H7 (cell line): ENCODE measurements around the gene IMPDH1. TPM values are rescaled to one million over a fixed set of nuclear protein-coding genes. Genes with fewer than 3 reads are reported as not detected.

Experiments used
- DNase-seq: peaks from one replicate; pipeline ENCODE4 v3.0.0; 2012
- H3K27me3 ChIP-seq: 2 replicates; pipeline ENCODE4 v1.6.0; 2011; ENCODE audit warnings: mild to moderate bottlenecking, low read length; ENCODE audit not compliant: control insufficient read depth, insufficient read depth
- H3K36me3 ChIP-seq: replicated peaks from 2 replicates; pipeline ENCODE4 v1.5.1; 2011; ENCODE audit warnings: low read length; ENCODE audit not compliant: control insufficient read depth, insufficient read depth
- H3K4me3 ChIP-seq: 2 replicates; pipeline ENCODE4 v1.5.1; 2011; ENCODE audit warnings: low read depth, mild to moderate bottlenecking, control low read depth, low read length, moderate library complexity; ENCODE audit not compliant: insufficient read depth
- total RNA-seq: library from RNA; depleted of rRNA; stranded (reverse); fragments of >200 nt; shearing (Covaris generic); gene quantifications from 2 replicates; pipeline ENCODE4 v1.2.3, GENCODE V29; 2014

Gene IMPDH1
- total RNA-seq, 1 experiment from 2014 or later: 45.7 TPM

DNA sequence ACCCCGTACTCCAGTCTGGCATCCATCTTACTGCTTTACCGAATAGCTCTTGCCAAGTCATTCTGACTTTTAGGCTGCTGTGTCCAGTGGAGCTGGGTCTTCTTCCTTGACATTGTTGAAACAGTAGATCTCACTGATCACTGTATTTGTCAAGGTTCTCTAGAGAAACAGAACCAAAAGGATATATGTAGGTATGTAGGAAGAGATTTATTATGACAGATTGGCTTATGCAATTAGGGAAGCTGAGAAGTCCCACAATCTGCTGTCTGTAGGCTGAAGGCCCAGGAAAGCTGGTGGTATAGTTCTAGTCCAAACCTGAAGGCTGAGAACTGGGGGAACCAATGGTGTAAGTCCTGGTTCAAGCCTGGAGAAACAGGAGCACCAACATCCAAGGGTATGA lies 36.2 kb downstream of the IMPDH1 start:
- Histone ChIP-seq H3K27me3 (no peaks in the 10 kb centered on the region; the same call in 1 of the 2 replicates), H3K4me3 (no peak overlapping the region), H3K36me3 (no peaks in the 10 kb centered on the region)
- no peak for DNase-seq

DNA sequence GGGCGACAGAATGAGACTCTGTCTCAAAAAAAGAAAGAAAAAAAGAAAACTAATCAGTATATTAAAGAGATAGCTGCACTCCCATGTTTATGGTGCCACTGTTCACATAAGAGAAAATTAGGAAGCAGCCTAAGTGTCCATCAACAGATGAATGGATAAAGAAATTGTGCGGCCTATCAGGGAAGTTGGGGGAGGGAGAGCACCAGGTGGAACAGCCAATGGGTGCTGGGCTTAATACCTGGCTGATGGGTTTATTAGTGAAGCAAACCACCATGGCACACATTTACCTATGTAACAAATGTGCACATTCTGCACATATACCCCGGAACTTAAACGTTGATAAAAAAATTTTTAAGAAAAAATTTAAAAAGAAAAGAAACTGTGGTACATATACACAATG lies 39.3 kb downstream of the IMPDH1 start:
- H3K4me3 ChIP-seq: no peak overlapping the region
- no peaks in the 10 kb centered on the region for H3K36me3 ChIP-seq
- peaks cover 12% of the 10 kb centered on the region for H3K27me3 ChIP-seq
- DNase-seq: no peak

DNA sequence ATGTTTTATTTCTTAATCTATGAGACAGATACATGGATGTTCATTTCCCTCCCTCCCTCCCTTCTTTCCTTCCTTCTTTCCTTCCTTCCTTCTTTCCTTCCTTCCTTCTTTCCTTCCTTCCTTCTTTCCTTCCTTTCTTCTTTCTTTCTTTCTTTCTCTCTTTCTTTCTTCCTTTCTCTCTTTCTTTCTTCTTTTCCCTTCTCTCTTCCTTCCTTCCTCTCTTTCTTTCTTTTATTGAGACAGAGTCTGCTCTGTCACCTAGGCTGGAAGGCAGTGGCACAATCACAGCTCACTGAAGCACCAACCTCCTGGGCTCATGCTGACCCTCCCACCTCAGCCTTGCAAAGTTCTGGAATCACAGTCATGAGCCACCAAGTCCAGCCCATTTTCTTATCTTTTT lies 42.8 kb downstream of the IMPDH1 start:
- H3K27me3 ChIP-seq: peaks cover 45% of the 10 kb centered on the region
- no peaks in the 10 kb centered on the region for H3K36me3 ChIP-seq
- H3K4me3 ChIP-seq: no peak overlapping the region
- DNase-seq: no peak

DNA sequence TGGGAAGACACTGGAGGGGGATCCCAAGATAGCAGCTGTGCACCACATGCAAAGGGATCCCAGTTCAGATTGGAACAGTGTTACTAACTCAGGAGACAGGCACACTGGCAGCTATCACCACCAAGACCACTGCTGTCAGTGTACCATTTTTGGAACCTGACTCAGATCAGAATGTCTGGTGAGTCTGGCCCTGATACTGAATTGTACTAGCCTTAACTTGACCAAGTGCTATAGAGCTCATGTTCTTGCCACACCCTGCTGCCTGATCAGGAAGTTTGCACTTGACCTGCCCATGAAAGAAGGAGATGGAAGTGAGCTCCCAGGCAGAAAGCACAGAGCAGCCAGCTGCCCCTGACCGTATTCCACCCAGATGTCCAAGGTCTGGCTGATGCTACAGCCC lies 43.5 kb downstream of the IMPDH1 start:
- no peak for DNase-seq
- no peak overlapping the region for H3K4me3 ChIP-seq
- no peaks in the 10 kb centered on the region for H3K36me3 ChIP-seq
- peaks cover 50% of the 10 kb centered on the region for H3K27me3 ChIP-seq

DNA sequence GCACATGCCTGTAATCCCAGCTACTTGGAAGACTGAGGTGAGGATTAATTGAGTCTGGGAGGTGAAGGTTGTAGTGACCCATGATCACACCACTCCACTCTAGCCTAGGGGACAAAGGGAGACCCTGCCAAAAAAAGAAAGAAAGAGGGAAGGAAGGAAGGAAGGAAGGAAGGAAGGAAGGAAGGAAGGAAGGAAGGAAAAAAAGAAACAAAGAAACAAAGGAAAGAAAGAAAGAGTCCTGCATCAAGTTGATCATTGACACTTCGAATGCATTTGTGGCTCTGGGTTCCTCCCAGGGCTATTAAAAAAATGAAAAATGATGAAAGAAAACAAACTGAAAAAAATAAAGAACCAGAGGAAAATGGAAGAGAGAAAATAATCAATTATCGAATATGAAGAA lies 44.4 kb downstream of the IMPDH1 start:
- Histone ChIP-seq H3K36me3 (no peaks in the 10 kb centered on the region), H3K27me3 (peaks cover 59% of the 10 kb centered on the region), H3K4me3 (no peak overlapping the region)
- no peak for DNase-seq

DNA sequence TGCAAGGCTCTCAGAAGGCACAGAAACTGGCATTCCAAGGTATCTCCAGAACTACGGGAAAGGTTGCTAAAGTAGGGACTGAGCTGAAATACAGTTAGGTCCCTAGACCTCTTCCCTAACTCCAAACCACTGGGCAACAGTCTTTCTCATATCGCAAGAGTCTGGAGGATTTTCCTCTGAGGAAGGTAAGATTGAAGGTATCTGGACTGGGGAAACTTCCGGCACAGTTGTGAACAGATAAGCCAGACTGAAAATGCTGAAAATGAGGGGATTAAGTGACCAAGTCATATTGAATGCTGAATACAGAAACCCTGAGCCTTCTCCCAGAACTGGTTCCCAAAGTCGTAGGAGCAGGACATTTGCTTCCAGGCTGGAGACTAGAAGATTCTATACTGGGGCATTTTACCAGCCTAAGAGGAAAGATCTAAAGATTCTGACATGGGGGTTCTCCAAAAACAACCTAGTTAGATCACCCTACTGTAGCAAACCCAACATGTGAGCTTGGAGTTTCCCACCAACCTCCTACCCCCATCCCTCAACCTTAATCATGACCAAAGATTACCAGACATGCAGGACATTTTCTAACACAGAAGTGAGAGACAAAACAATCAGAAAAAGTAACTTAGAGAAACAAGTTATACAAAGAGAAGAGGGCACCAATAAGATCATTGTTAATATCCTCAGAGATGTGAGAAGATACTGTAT lies 45.5 kb downstream of the IMPDH1 start:
- no peak overlapping the region for H3K4me3 ChIP-seq
- no peaks in the 10 kb centered on the region for H3K36me3 ChIP-seq
- DNase-seq: no peak
- H3K27me3 ChIP-seq: peaks cover 70% of the 10 kb centered on the region

DNA sequence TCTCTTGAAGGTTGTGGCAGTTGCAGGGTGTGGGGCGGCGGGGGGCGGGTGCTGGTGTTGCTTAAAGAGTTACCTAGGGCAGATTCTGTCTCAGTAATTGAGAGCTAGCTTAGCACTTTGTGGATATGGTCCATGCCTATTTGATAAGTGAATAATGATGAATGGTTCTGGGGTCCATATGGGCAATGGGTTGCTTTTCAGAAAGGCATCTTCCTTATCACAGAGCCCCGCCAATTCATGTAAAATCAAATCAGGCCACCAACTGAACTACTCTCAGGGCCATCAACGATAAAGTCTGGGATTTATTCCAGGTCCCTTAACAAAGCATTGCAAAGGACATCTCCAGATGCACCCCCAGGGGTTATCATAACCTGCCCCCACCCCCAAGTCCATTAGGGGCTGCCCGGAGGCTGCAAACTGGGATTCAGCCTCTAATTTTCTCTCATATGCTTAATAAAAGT lies 46.5 kb downstream of the IMPDH1 start:
- DNase-seq: no peak
- no peak overlapping the region for H3K4me3 ChIP-seq
- H3K27me3 ChIP-seq: peaks cover 73% of the 10 kb centered on the region
- no peaks in the 10 kb centered on the region for H3K36me3 ChIP-seq

DNA sequence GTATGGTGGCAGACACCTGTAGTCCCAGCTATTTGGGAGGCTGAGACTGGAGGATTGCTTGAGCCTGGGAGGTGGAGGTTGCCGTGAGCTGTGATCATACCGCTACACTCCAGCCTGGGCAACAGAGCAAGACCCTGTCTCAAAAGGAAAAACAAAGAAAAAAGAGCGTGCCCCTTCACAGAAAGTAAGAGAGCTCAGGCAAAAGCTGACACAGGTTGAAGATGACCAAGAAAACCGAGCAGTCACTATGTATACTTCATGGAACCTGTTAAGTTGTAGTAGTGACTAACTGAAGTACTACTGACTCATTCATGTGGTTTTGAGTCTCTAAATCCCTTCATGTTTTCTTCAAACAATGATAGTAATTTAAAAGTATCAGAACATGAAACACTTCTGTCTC lies 47.1 kb downstream of the IMPDH1 start:
- Histone ChIP-seq H3K36me3 (no peaks in the 10 kb centered on the region), H3K4me3 (no peak overlapping the region), H3K27me3 (peaks cover 80% of the 10 kb centered on the region)
- DNase-seq: no peak

DNA sequence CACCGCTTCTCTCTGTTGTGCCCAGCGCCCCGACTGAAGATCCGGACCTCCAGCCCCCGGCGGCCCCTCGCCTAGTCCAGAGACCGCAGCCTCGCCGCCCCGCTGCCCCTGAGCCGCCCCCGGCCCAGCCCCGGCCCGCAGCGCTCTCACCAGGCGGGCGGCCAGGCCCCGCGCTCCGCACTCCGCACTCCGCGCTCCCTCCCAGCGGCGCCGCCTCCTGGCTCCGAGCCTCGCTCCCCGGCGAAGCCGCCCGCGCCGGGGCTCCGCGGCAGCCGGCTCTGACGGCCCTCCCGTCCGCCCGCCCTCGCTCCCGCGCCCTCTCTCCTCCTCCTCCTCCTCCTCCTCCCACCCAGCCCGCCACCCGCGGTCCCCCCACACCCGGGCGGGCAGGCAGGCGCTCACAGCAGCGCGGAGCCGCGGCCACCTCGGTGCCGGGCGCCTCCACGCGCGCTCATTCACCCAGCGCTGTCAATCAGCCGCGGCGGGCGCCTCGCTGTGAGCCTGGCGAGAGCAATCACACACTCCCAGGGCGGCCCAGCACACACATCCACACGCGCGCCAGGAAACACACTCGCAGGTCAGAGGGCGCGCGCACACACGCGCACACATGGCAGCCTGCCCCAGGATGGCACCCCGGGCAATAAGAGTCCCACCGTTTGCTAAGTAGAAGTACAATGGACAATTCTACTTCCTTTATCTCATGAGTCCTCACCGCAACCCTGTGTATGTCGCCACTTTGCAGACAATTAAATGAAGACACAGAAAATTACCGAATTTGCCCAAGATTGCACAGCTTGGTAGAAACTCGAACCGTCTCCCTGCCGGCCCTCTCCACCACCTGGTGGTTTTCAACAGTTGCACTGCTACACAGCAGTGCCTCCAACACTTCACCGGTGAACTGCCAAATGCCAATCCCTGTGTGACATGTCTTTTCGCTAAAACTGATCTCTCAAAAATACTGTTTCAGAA lies 48.1 kb downstream of the IMPDH1 start, which contains the start of gene PRRT4:
Gene PRRT4, minus strand, starts transcription at position 280 of the 969 bp plus-strand sequence.
- H3K4me3 ChIP-seq: peak within 1 kb of the TSS; percentile 50
- H3K27me3 ChIP-seq: peaks cover 79% of the 10 kb centered on the region
- peak; percentile 92 for DNase-seq
- H3K36me3 ChIP-seq: no peaks in the 10 kb centered on the region

DNA sequence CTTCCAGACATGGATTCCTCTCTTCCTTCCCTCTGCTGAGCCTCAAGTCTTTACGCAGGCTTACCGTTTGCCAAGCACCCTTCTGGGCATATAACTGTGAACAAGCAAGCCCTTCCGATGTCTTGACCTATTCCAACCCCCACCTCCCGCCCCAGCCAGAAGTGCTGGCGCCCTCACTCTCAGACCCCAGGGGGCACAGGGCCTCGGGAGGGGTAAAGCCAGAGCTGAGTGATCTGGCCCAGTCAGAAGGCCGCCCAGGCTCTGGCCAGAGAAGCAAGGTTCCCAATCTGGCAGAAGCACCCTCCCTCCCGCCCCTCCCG lies 49.5 kb downstream of the IMPDH1 start:
- H3K4me3 ChIP-seq: peak overlapping the region; percentile 50; the same call in 1 of the 2 replicates
- no peak for DNase-seq
- H3K27me3 ChIP-seq: peaks cover 75% of the 10 kb centered on the region
- no peaks in the 10 kb centered on the region for H3K36me3 ChIP-seq

DNA sequence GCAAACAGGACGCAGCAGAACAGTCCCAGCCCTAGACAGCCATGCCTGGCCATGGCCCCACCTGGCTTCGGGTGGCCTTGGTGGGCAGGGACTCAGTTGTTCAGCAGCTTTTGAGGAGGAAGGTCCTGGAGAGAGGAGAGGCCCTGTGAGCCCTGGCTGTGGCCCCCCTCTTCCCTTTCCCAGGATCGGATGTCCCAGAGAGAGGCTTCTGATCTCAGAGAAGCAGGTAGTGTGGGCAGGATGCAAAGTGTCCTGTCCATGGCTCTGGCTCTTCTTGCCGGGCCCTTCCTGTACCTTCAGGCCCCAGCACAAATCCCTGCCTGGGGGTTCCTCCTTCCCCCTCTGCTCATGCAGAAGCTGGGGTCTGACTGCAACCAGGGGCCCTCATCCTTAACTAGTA lies 49.8 kb downstream of the IMPDH1 start:
- peaks cover 73% of the 10 kb centered on the region for H3K27me3 ChIP-seq
- no peak overlapping the region for H3K4me3 ChIP-seq

DNA sequence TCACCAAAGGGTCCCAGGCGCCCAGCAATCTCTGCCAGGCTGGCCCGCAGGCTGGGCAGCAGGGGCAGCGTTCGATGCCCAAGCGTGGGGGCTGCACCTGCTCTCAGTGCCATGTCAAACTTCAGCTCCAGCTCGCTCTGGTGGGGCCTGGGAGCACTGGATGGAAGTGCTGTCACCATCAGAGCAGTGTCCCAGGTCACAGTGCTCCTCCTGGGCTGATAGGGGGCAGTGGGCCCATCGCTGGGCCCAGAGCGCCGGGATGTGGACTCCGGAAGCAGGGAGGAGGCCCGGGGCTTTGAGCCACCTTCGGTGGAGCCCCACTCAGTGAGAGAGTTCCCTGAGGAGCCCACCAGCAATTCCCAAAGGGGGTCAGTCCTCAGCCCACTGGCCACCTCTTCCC lies 50.4 kb downstream of the IMPDH1 start:
- DNase-seq: peak; percentile 51
- Histone ChIP-seq H3K4me3 (no peak overlapping the region), H3K36me3 (no peaks in the 10 kb centered on the region), H3K27me3 (peaks cover 72% of the 10 kb centered on the region)

More for the DNA sequence above, 49.8 kb downstream of the IMPDH1 start:
- no peaks in the 10 kb centered on the region for H3K36me3 ChIP-seq
- peak; percentile 51 for DNase-seq

DNA sequence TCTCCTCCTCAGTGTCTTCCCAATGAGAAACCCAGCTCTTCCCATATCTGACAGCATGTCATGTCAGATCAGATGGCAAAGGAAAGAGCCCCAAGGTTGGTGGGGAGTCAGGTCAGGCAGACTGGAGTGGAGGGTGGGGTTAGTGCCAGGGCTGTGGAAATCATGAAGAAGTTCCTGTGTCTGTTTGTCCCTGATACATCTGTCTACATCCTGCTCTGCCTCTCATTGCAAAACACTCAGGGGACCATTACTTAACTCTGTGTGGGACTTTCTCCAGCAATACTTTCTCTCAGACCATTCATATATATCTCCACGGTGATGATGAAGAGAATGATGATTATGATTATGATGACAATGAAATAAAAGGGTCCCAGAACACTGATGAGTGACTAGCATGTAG lies 51.5 kb downstream of the IMPDH1 start:
- Histone ChIP-seq H3K27me3 (peaks cover 71% of the 10 kb centered on the region), H3K36me3 (no peaks in the 10 kb centered on the region), H3K4me3 (no peak overlapping the region)
- no peak for DNase-seq

DNA sequence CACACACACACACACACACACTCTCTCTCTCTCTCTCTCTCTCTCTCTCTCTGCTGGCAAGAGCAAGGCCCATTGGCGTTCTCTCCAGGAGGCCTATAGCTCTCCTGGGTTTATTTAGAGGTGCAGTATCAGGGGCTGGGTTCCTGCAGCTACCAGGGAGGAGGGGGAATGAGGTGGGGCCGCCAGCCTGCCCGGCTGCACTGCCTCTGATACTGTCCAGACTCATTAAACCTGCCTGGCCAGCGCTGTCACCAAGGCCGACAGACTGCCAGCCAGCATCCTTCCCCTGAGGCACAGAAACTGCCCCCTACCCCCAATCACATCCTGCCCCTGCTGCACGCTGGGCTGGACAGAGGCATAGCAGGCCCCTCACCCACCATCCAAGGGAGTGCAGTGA lies 52.6 kb downstream of the IMPDH1 start:
- H3K27me3 ChIP-seq: peaks cover 71% of the 10 kb centered on the region
- no peak overlapping the region for H3K4me3 ChIP-seq
- no peak for DNase-seq
- H3K36me3 ChIP-seq: no peaks in the 10 kb centered on the region
